GM19238 (cell line): ENCODE results near the gene LTO1.
"Not testable (repeated sequence)": the region's sequence is repeated elsewhere in the genome, so short reads cannot be mapped to it uniquely, and the experiment has no call there.

Experiments
- DNase-seq: peaks from one replicate; pipeline ENCODE4 v3.0.0; 2011; ENCODE audit warnings: low spot score; ENCODE audit not compliant: insufficient read length

LTO1 gene

GRCh38 chr11:69635804-69636511, 39.2 kb downstream of the LTO1 start:
- no peak for DNase-seq

- no peak for DNase-seq
These were observed 40.0 kb downstream of the LTO1 start for GRCh38 chr11:69635195-69635594.

GRCh38 chr11:69634590-69634989, 40.6 kb downstream of the LTO1 start:
- no peak for DNase-seq

- no peak for DNase-seq
These were observed 41.1 kb downstream of the LTO1 start for GRCh38 chr11:69634069-69634468.

GRCh38 chr11:69632900-69633299, 42.3 kb downstream of the LTO1 start:
- no peak for DNase-seq

- DNase-seq: no peak
These were observed 44.7 kb downstream of the LTO1 start for GRCh38 chr11:69630424-69630823.

GRCh38 chr11:69630017-69630416, 45.1 kb downstream of the LTO1 start:
- DNase-seq: no peak

GRCh38 chr11:69627551-69627950, 47.6 kb downstream of the LTO1 start:
- DNase-seq: no peak

- DNase-seq: no peak
These were observed 49.7 kb downstream of the LTO1 start for GRCh38 chr11:69625476-69625875.

GRCh38 chr11:69624293-69624692, 50.9 kb downstream of the LTO1 start:
- DNase-seq: no peak

- DNase-seq: not testable (repeated sequence)
These were observed 53.0 kb downstream of the LTO1 start for GRCh38 chr11:69622097-69622681.

GRCh38 chr11:69620683-69621290, 54.4 kb downstream of the LTO1 start:
- DNase-seq: no peak

GRCh38 chr11:69618237-69618636, 56.9 kb downstream of the LTO1 start:
- no peak for DNase-seq

GRCh38 chr11:69617682-69618081, 57.5 kb downstream of the LTO1 start:
- no peak for DNase-seq

GRCh38 chr11:69617220-69617619, 57.9 kb downstream of the LTO1 start:
- no peak for DNase-seq
